K562 (cell line): ENCODE data around the gene COMTD1.

Experiments used
- IRF2 ChIP-seq: sonication (generic); formaldehyde crosslinking; IDR thresholded peaks from 2 replicates; pipeline ENCODE4 v1.8.1; 2022; ENCODE audit warnings: mild to moderate bottlenecking, missing genetic modification reagents
- MAFG ChIP-seq: fragments of 450-650 bp; conservative IDR thresholded peaks from 2 replicates; pipeline ENCODE4 v1.6.1; 2016; ENCODE audit warnings: missing genetic modification characterization, missing compliant biosample characterization
- ZFPM2 ChIP-seq: fragments of 250-450 bp; sonication (Bioruptor Pico); IDR thresholded peaks from 2 replicates; pipeline ENCODE4 v1.5.1; 2022; ENCODE audit warnings: mild to moderate bottlenecking
- ZNF133 ChIP-seq: fragments of 250-450 bp; sonication (Bioruptor Pico); IDR thresholded peaks from 2 replicates; pipeline ENCODE4 v1.4.0; 2020; ENCODE audit warnings: mild to moderate bottlenecking
- TF ChIP-seq, protein P1 (sequence below), 3 experiments: IDR thresholded peaks in 2 of 3; conservative IDR thresholded peaks in 1 of 3; 2 replicates each; pipeline ENCODE4 v1.5.1; 2011 to 2012; ENCODE audit warnings: low read length in 3 of 3, mild to moderate bottlenecking in 3 of 3, control low read depth in 2 of 3, improper control_type of control experiment in 1 of 3, inconsistent platforms in 1 of 3, low read depth in 1 of 3, mixed read lengths in 1 of 3, moderate library complexity in 1 of 3; ENCODE audit not compliant: insufficient read depth in 2 of 3
- TF ChIP-seq, protein P2 (sequence below), 2 experiments: IDR thresholded peaks in 1 of 2; conservative IDR thresholded peaks in 1 of 2; 2 replicates each; pipeline ENCODE4 v1.6.1; 2016; ENCODE audit warnings: low read depth in 2 of 2, mild to moderate bottlenecking in 1 of 2, missing compliant biosample characterization in 1 of 2, missing genetic modification characterization in 1 of 2, moderate library complexity in 1 of 2
- TF ChIP-seq, protein P3 (sequence below): sonication (generic); formaldehyde crosslinking; IDR thresholded peaks from 2 replicates; pipeline ENCODE4 v1.5.0; 2020; ENCODE audit warnings: missing genetic modification reagents

DNA sequence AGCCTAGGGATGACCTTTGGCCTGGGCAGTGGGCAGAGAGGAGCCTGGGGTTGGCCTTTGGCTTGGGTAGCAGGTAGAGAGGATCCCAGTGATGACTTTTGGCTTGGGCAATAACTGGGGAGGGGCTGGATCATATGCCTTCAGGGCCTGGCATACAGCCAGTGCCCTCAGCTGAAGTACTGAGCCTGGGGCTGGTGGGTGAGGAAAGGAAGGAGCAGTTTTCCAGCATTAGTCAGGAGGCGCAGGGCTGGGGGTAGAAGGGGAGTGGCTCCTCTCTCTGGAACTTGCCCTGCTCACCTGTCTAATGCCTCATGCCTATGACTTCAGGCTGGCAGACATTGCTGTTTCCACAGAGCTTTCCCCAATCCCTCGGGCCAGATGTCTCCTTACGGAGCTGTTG is 15.2 kb upstream of the COMTD1 start:
- TF ChIP-seq ZFPM2 (CRISPR knock-in tag) (no peak), ZNF133 (CRISPR knock-in tag) (no peak), MAFG (tag) (no peak), IRF2 (CRISPR knock-in tag) (no peak)
- TF ChIP-seq, protein P1, sequence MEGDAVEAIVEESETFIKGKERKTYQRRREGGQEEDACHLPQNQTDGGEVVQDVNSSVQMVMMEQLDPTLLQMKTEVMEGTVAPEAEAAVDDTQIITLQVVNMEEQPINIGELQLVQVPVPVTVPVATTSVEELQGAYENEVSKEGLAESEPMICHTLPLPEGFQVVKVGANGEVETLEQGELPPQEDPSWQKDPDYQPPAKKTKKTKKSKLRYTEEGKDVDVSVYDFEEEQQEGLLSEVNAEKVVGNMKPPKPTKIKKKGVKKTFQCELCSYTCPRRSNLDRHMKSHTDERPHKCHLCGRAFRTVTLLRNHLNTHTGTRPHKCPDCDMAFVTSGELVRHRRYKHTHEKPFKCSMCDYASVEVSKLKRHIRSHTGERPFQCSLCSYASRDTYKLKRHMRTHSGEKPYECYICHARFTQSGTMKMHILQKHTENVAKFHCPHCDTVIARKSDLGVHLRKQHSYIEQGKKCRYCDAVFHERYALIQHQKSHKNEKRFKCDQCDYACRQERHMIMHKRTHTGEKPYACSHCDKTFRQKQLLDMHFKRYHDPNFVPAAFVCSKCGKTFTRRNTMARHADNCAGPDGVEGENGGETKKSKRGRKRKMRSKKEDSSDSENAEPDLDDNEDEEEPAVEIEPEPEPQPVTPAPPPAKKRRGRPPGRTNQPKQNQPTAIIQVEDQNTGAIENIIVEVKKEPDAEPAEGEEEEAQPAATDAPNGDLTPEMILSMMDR (IDR thresholded peaks at IDR 0.05 in 2 of 3, conservative IDR thresholded peaks at IDR 0.05 in 1 of 3; ENCODE audit: insufficient read depth in 2 of 3, low read depth in 1 of 3, low read length in 3 of 3), result no peak
- TF ChIP-seq, protein P2, sequence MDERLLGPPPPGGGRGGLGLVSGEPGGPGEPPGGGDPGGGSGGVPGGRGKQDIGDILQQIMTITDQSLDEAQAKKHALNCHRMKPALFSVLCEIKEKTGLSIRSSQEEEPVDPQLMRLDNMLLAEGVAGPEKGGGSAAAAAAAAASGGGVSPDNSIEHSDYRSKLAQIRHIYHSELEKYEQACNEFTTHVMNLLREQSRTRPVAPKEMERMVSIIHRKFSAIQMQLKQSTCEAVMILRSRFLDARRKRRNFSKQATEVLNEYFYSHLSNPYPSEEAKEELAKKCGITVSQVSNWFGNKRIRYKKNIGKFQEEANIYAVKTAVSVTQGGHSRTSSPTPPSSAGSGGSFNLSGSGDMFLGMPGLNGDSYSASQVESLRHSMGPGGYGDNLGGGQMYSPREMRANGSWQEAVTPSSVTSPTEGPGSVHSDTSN (CRISPR knock-in tag; IDR thresholded peaks at IDR 0.05; ENCODE audit: low read depth), result no peak
- TF ChIP-seq, protein P2 (tag; conservative IDR thresholded peaks at IDR 0.05; ENCODE audit: low read depth), result no peak
- TF ChIP-seq, protein P3, sequence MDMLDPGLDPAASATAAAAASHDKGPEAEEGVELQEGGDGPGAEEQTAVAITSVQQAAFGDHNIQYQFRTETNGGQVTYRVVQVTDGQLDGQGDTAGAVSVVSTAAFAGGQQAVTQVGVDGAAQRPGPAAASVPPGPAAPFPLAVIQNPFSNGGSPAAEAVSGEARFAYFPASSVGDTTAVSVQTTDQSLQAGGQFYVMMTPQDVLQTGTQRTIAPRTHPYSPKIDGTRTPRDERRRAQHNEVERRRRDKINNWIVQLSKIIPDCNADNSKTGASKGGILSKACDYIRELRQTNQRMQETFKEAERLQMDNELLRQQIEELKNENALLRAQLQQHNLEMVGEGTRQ (CRISPR knock-in tag), result no peak
